NCI-H1694 treated with DMSO at 0.1 percent for 48 hours (cell line): Measurements from ENCODE around the gene FANCC.
"Not testable (repeated sequence)": the region's sequence is repeated elsewhere in the genome, so short reads cannot be mapped to it uniquely, and the experiment has no call there.

ENCODE experiments used
- DNase-seq: peaks from one replicate; lab custom pipeline; 2025; lab: John Stamatoyannopoulos, UW

FANCC gene

GRCh38 chr9:95229230-95229915, 88.1 kb downstream of the FANCC start:
- DNase-seq: no peak

- no peak for DNase-seq
These were observed 90.6 kb downstream of the FANCC start for GRCh38 chr9:95226921-95227320.

DNA sequence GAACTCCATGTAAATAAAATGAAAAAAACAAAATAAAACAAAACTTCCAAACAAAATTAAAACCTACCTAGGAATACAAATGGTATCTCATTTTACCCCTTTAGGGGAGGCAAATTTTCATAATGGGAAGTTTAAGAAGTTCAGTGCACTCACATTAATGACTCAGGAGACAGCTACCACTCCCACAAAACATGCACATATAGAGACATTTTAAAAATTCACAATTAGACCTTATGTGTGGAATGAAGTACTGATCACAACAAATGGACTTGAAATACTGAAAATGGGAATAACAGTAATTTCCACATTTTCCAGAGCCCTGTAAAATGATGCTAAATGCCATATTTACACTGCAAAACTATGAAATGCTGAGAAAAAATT, 91.8 kb downstream of the FANCC start:
- DNase-seq: no peak

DNA sequence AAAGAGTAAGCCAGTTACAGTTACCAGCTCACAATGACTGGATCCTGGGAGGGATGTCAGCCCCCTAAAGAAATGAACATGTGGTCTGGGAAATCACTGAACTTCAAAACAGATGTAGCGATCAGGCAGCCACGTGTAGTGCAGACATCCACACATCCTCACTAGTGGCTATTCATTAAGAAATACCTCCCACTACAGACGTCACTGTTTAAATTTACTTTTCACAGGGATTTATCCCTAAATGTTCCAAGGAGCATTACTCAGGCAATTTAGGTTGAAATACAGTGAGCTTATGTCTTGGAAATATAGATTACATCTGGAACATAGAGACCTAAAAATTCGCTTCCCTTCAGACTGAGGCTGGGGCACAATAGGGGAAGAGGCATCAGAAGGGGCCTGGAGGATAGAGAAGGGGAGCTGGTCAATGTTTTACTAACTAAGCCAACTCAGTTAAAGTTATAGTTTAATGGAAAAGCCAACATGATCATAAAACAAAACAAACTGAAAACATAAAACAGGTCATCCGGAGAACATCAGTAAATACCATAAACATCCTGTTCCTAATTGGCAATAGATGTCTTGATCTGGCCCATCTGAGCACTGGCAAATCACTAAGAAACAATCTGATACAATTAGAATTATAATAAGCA, 92.3 kb downstream of the FANCC start:
- no peak for DNase-seq

DNA sequence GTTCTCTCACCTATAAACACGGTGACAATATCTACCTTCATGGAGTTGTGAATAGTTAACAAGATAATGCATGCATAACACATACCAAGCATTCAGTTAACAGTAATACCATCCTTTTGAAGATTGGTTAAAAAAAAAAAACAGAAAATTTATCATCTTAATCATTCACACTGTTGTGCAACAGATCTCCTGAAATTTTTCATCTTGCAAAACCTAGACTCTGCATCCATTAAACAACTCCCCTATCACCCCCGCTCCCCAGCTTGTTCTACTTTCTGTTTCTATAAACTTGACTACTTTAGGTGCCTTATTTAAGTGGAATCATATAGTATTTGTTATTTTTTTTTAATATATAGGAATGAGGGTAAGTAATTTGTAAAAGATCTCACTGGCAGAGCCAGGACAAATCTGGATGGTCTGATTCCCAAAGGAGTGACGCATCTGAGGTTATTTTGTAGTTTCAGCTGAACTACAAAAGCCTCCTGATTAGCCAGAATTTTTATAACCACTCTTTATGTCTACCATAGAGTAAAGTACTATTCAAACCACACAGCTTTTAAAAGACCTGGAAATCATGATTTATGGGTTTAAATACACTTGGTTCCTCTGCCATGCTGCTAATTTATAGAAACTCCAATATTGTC, 93.0 kb downstream of the FANCC start:
- DNase-seq: no peak

DNA sequence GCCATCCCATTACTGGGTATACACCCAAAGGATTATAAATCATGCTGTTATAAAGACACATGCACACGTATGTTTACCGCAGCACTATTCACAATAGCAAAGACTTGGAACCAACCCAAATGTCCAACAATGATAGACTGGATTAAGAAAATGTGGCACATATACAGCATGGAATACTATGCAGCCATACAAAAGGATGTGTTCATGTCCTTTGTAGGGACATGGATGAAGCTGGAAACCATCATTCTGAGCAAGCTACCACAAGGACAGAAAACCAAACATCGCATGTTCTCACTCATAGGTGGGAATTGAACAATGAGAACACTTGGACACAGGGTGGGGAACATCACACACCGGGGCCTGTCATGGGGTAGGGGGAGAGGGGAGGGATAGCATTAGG, 97.2 kb downstream of the FANCC start:
- not testable (repeated sequence) for DNase-seq

GRCh38 chr9:95218773-95219172, 98.7 kb downstream of the FANCC start:
- no peak for DNase-seq

- no peak for DNase-seq
These were observed 99.6 kb downstream of the FANCC start for GRCh38 chr9:95217936-95218335.

DNA sequence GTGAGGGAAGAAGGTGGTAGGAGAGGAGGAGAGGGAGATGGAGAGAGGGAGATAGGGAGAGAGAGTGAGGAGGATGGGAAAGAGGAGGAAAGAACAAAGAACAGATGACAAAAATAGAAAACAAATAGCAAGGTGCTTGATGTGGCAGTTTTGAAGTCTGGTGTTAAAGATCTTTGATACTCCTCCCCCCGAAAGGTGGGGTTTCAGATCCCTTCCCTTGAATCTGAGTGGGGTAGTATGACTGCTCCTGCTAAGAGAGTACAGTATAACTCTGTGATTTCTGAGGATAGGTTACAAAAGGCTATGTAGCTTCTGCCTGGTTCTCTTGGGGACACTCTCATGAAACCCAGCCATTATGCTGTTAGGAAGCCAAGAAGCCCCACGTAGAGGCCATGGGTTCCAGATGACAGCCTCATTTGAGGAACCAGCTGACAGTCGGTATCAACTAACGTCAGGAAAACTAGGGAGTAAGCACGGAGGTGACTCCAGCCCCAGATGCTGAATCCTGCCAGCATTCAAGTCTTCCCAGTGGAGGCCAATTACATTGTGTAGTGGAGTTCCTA, 102.1 kb downstream of the FANCC start:
- no peak for DNase-seq

- no peak for DNase-seq
These were observed 104.4 kb downstream of the FANCC start for GRCh38 chr9:95213117-95213516.

GRCh38 chr9:95211028-95211427, 106.5 kb downstream of the FANCC start:
- no peak for DNase-seq

GRCh38 chr9:95207403-95207802, 110.1 kb downstream of the FANCC start:
- no peak for DNase-seq

DNA sequence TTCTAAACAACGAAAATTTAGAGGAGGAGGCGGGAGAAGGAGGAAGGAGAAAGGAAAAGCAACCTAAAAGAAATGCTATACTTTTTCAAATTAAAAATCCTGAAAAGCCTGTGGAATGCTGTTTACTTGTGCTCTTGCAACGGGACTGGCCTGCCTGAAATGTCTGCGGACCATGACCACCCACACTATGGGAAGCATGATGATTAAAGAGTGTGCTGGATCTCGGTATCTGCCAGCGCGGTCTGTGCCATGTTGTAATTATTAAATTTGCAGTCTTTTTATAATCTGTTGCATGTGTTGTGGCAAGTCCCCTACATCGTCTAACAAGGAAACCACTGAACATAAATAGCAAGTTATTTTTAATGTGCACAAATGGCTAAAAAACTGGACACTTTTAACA, 111.4 kb downstream of the FANCC start:
- no peak for DNase-seq

DNA sequence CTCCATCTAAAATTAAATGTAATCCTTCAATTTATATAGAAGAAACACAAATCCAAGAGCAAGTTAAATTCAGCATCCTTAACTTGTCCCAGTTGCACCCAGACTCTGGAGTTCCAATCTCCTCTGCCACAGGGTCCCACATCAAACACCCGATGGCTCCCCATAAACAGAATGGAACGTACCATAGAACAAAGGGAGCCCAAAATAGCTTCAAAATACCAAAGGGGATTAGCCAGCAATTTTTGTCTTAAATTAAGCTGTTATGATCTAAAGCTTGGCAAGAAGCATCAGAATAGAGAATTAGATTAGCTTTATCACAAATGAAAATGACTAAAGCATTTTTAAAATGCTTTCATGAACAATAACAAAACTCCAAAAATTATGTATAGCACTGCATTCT, 112.8 kb downstream of the FANCC start:
- no peak for DNase-seq

GRCh38 chr9:95204310-95204709, 113.2 kb downstream of the FANCC start:
- DNase-seq: no peak

DNA sequence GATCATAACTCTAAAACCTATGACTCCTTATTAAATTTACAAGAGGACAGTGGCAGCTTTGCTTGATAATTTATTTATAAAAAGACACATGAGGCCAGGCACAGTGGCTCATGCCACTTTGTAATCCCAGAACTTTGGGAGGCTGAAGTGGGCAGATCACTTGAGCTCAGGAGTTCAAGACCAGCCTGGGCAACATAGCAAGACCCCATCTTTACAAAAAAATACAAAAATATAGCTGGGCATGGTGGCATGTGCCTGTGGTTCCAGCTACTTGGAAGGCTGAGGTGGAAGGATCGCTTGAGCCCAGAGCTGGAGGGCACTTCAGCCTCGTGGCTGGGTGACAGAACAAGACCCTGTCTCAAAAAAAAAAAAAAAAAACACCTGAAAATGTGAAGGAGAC, 114.5 kb downstream of the FANCC start:
- DNase-seq: not testable (repeated sequence)

DNA sequence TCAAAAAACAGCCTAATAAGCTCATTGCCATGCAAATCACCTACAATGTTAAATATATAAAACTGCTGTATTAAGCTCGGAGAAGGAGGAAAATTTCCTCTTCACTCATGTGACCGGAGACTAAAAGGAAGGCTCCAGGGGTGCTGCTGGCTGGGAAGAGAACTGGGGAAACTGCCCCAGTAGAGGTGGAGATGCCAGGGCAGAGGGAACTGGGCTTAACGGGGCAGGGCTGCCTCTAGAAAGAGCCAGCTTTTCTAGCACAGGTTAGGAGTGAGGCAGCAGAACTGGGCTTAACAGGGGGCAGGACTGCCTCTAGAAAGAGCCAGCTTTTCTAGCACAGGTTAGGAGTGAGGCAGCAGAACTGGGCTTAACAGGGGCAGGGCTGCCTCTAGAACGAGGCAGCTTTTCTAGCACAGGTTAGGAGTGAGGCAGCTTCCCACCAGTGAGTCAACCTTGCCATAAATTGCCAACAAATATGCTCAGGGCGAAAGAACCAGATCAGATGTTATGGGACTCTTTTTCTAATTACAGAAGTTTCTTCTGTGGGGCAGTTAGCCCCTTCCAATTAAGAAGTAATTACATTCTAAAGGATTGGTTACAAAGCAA, 115.3 kb downstream of the FANCC start:
- no peak for DNase-seq

- DNase-seq: no peak
These were observed 116.3 kb downstream of the FANCC start for GRCh38 chr9:95201206-95201605.

GRCh38 chr9:95197692-95198271, 119.7 kb downstream of the FANCC start:
- no peak for DNase-seq

GRCh38 chr9:95193480-95193879, 124.0 kb downstream of the FANCC start:
- DNase-seq: no peak

- no peak for DNase-seq
These were observed 124.4 kb downstream of the FANCC start for GRCh38 chr9:95193067-95193466.

DNA sequence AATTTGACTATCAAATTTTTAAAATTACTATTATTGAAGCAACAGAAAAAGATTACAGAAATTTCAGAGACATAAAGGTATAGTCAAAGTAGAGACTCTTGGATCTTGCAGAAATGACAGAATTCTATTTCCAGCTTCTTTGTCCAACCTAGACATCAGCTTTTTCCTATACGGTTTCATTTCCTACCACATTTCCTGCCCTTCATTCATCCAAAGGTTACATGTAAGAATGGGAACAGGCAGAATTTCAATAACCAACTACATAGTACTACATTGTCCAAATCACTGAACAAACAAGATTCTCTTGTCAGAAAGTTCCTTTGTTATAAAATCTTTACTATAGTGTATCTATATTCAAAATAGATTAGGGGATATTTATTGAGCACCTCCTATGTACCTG, 124.9 kb downstream of the FANCC start:
- DNase-seq: no peak
